DMS53 treated with DMSO at 0.1 percent for 48 hours (cell line): Measurements from ENCODE around the gene CD1E.
"Not testable (repeated sequence)": the region's sequence is repeated elsewhere in the genome, so short reads cannot be mapped to it uniquely, and the experiment has no call there.

Experiments used
- DNase-seq: peaks from one replicate; lab custom pipeline; 2025; ENCODE audit not compliant: unreplicated experiment; lab: John Stamatoyannopoulos, UW

CD1E gene

DNA sequence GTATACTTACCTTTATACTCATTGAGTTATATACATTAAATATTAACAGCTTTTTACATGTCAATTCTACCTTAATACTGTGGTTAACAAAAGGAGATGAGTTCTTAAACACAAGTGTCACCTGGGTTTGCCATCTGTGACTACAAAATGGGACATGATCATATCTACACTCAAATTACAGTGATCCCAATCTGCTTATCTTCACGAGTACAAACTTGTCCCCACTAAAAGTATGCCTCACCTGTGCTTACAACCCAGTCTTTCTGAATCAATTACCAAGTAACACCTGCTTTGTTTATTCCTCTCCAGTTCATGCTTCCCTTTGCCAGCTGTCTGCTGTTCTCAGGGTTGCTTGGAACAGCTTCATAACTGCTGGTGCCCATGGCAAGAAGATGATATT, 8.8 kb downstream of the CD1E start:
- no peak for DNase-seq

DNA sequence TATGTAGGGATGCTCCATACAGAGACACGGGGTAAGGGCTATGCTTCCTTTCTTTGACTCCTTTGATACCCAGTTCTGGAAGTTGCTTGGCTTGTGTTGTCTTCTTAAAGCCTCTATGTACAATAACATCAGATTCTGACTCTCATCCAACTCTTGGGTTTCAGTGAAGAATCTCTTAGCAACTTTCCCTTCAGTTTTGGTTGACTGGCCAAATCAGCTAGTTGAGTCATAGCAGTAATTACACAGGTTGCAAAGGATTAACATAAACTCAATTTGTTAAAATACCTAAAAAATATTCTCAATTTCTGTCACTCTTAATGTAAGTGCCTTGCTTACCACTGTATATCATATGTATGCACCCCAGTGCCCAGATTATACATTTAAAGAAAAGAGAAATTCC, 9.2 kb downstream of the CD1E start:
- no peak for DNase-seq

DNA sequence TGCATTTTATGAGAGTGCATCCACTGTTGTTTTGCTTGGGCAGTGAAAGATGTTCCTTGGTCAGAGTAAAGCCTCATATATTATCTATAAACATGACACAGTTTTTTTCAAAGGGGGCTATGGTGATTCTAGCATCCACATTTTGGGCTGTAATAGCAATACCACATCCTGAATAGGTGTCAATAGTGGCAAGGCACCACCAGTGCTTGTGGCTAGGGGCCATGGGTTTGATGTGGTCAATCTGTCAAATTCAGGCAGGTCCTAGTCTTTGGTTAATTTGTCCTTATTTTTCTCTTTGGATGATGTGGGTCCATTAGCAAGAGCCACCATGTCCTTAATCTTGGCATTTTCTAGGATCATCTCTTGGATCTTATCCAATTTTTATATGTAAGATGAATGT, 13.1 kb downstream of the CD1E start:
- DNase-seq = no peak

DNA sequence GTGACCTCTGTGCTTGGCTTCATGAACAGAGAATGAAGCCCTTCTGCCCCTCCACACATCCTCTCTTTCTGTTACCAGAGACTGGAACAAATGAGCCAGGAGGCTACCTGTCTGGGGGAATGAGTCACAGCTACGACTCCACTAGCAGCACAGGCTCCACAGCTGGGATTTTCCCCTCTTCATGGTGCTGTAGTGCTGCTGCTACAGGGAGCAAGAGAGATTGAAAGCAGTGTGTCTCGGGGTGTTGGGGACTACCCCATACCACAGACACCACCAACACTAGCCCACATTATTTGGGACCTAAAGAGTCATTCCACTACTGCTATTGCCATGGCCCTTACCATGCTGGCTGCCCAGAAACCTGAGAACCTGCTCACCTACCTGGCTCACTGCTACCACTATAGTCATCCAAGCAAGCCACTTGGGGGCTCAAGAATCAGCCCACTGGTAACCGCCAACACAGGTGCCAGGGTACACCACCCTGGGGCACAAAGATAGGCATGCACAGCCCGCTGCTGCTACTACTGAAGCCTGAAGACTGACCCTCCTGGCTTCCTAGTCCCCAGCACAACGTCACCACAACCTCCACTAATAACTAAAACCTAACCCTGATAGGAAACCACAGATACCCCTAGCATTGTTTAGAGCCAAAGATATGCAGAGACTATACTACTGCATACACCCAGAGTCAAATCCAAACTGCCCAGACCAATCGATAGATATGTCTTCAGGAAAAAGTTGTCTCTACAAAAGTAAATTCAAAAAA, 17.7 kb downstream of the CD1E start:
- no peak for DNase-seq

DNA sequence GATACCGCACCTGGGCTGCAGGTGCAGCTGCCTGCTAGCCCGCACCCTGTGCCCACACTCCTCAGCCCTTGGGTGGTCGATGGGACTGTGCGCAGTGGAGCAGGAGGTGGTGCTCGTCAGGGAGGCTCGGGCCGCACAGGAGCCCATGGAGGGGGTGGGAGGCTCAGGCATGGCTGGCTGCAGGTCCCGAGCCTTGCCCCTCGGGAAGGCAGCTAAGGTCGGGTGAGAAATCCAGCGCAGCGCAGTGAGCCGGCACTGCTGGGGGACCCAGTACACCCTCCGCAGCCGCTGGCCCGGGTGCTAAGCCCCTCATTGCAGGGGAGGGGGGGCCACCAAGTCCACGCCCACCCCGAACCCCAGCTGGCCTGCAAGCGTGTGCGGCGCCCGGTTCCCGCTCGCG, 20.4 kb downstream of the CD1E start:
- not testable (repeated sequence) for DNase-seq

DNA sequence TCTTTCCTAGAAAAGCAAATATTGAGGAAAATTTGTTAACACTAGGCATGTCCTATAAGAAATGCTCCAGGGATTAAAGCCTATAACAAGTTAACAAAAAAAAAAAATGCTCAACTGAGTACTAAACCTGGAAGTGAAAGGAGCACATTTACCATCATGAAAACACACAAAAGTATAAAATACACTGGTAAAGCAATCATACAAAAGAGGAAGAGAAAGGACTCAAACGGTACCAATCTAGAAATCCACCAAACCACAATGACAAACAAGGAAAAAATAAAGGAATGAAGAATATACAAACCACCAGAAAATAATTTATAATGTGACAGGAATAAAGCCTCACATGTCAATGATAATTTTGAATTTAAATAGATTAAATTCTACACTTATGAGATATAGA, 21.2 kb downstream of the CD1E start:
- no peak for DNase-seq

DNA sequence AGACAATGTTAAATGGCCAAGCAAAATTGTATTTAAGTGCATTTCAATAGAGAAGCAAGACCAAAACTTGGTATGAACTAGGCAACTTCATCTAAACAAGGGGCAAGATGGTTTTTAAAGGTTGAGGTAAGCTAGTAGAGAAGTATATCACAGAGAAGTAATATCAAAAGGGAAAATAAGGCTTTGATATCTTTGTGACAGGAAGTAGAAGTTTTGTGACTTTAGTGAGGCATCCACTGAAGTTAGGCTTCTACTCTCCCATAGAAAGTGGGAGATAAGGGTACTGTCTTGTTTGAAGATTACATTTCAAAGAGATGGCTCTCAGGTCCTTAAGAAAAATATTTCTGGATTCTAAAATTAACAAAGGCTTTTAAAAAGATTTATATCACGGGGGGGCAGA, 36.6 kb downstream of the CD1E start:
- DNase-seq = no peak

DNA sequence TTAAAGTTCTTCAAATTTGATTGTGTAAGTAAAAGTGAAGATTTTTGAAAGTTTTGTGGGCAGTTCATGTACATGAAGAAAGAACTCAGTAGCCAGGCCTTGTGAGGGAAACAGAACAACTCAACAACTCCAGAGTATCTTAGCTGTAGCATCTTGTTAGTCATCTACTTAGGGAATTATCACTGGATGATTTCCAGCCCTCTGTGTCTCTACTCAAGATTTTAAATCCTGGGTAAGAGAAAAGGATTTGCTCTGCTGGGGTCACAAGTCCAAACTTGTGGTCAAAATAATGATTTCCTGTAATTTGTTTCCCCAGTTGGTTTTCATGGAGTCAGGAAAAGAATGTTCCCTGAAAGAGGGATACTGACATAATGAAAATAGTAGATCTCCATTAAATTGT, 37.4 kb downstream of the CD1E start:
- no peak for DNase-seq

DNA sequence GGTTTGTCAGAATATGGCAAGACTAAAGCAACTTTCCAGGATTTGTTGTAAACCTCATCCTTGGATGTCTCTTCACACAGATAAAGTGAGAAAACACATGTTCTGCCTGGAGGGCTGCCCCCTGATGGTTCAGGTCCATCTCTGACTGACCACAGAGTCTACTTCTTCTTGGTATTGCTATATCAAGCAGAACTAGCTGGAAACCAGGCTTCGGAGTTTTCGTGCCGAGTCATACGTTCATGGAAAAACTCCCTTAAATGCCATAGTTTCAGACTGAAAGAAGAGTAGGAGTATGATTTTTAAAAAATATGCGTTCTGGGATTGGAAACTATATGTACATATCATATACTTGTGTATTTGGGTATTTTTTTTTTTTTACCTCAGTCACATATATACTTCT, 39.8 kb downstream of the CD1E start:
- DNase-seq = no peak

DNA sequence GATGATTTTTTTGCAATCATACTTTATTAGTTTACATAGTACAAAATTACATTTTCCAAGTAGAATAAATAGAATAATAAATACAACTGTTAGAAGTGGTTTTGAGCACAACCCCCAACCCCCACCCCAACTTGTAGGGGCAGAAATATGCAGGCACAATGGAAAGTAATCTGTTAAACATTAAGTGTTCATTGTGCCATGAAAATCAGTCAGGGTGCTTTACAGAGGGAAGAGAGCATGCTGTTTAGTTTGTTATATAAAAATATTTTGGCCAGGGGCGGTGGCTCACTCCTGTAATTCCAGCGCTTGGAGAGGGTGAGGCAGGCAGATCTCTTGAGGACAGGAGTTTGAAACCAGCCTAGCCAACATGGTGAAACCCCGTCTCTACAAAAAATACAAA, 43.0 kb downstream of the CD1E start:
- no peak for DNase-seq

DNA sequence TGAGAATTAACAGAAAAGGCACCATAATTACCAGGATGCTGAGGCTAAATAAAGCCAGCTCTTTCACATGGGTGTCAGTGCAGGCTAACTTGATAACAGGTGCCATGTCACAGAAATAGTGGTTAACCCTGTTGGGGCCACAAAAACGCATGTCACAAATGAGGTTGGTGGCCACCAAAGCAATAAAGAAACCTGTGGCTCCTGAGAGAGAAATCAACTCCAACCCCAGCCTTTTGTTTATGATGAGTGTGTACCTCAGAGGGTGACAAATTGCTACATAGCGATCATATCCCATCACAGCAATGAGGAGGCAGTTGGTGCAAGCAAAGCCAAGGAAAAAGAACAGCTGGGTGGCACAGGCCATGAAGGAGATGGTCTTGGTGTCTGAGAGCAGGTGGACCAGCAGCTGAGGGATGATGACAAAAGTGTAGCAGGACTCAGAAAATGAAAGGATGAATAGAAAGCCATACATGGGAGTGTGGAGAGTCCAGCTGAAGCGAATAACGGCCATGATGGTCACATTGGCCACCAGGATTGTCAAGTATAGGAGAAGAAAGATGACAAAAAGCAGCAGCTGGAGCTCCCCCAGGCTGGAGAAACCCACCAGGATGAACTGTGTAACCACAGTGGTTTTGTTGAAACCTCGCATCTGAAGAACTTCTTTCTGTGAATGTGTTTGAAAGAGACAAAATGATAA, 45.3 kb downstream of the CD1E start, which contains the start of gene OR10T2:
OR10T2 (minus strand) TSS at position 649 of the 697 bp plus-strand sequence; CDS start at position 649, 0 bp downstream.
- DNase-seq = no peak

DNA sequence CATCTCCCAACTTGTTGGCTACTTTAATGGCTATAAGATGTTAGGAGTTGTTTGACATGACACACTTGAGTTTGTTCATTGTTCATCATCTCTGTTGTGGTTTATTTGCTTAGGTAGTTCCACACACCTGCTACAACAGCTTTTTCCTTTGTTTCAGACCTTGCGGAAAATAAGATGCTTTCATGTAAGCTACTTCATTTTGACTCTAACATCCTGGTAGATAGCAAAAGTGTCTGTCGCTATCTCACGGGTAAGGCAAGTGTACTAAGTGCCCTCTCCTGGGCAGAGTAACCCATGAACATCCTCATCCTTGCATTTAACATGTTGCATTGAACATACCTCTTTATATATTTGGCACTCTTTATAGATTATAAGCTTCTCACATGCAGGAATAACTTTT, 47.2 kb downstream of the CD1E start:
- peak; percentile 42 for DNase-seq

DNA sequence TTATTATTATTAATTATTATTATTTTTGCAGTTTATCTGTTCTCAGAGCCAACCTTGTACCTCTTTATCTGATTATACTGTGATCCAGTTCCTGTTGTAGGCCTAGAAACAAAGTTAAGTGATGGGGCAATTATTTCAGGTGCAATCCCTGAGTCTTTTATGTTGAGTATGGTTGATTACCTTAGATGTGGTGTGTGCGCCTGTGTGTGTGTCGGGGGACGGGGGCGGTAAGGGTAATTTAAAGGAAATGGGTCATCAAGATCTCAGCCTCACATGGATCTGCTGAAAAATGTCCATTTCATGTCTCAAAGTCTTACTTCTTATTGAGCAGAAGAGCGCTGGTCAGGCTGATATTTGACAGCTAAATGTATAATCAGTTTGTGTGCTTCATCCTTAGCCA, 53.4 kb downstream of the CD1E start:
- DNase-seq = no peak
